Measurements from ENCODE around the gene NCAPH2. TPM values are rescaled to one million over a fixed set of nuclear protein-coding genes. Genes with fewer than 3 reads are reported as not detected.
A peak's percentile ranks its signal among the peaks of the same experiment; 100 is the strongest.

Gene NCAPH2
- total and polyA plus RNA-seq, 9 of the 15 experiments (the other 6 are each of a cell fraction or from before 2014, with no cell fraction given), result 3.6 to 88.6 (median 32.4) TPM

GRCh38 chr22:50469377-50470305 lies 38.4 kb upstream of the NCAPH2 start (continued):
- TF ChIP-seq ATF3 (IDR thresholded peaks at IDR 0.05) (no peak), ATF3 (CRISPR knock-in tag; conservative IDR thresholded peaks at IDR 0.05) (no peak), ETV5 (CRISPR knock-in tag; IDR thresholded peaks at IDR 0.05; ENCODE audit: low read depth) (0 out of 2 replicates have a peak, but pooled peaks have one; percentile 40), CTCF (IDR thresholded peaks at IDR 0.05 in 2 of 3, conservative IDR thresholded peaks at IDR 0.05 in 1 of 3; ENCODE audit: insufficient read depth in 2 of 3, low read depth in 1 of 3, low read length in 3 of 3) (0 out of 6 replicates have a peak, but pooled peaks of 1 of the 3 experiments have one; percentile 2), BRD4 (IDR thresholded peaks at IDR 0.05) (no peak), ZFP36 (IDR thresholded peaks at IDR 0.05; ENCODE audit: low read depth, low read length, partially characterized antibody) (no peak), JUND (IDR thresholded peaks at IDR 0.05; ENCODE audit: borderline replicate concordance, low read depth, low read length) (peak; percentile 21; the same call in 1 of the 2 replicates), JUND (tag; IDR thresholded peaks at IDR 0.05; ENCODE audit: borderline replicate concordance, low read depth, low read length) (no peak; the same call in 2 of the 3 replicates), CREM (IDR thresholded peaks at IDR 0.05; ENCODE audit: low read depth) (peak; percentile 41; the same call in 1 of the 2 replicates), ARID1B (IDR thresholded peaks at IDR 0.05) (0 out of 2 replicates have a peak, but pooled peaks have one; percentile 29), VEZF1 (CRISPR knock-in tag; IDR thresholded peaks at IDR 0.05) (peak; percentile 44), EGR1 (conservative IDR thresholded peaks at IDR 0.05) (peak; percentile 45; the same call in 1 of the 2 replicates)
